LNCaP clone FGC (cell line): ENCODE results near the gene LZTR1.

Experiments
- DNase-seq: peaks from one replicate; pipeline ENCODE4 v3.0.0-alpha.2; 2011; ENCODE audit warnings: low read depth
- H3K4me3 ChIP-seq: 2 replicates; pipeline ENCODE4 v1.5.1; 2011; ENCODE audit warnings: mild to moderate bottlenecking, low read depth, low read length, control low read depth
- TF ChIP-seq, protein P1 (sequence below): IDR thresholded peaks from 2 replicates; pipeline ENCODE4 v1.5.1; 2012; ENCODE audit warnings: mild to moderate bottlenecking; ENCODE audit not compliant: control insufficient read depth, insufficient read depth; ENCODE audit errors: extremely low read depth

The LZTR1 gene

DNA sequence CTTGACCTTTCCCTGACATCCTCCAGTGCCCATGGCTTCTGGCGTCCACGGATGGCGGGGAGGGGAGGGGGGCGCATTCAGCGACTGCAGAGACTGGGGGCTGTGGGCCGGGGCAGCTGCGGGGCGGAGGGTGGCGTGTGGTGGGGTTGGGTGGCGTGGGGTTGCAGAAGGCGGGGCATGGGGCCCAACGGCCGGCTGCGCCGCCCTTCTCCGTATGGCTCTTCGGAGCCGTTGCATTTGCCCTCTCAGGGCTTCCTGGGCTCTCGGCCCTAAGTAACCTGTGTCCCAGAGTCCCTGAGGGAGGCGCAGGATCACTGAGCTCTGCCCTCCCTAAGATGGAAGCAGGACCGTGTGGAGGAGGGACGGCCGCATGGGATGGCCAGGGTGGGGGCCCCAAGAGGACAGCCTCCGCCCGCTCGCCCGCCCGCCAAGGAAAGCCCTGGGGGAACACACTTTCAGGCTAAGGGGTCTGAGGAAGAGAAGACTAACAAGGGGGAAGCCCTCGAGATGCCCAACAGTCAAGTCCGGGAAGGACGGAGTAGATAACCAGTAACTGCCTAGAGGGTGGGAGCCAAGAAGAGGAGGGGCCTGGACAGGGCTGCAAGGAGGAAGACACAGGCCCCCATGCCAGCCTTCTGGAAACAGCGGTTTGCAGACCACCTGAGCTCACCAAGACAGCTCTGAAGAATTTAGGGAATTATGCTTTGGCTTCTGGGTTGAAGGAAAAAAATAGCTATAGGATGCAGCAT lies 24.2 kb upstream of the LZTR1 start:
- no peak for DNase-seq
- TF ChIP-seq, protein P1, sequence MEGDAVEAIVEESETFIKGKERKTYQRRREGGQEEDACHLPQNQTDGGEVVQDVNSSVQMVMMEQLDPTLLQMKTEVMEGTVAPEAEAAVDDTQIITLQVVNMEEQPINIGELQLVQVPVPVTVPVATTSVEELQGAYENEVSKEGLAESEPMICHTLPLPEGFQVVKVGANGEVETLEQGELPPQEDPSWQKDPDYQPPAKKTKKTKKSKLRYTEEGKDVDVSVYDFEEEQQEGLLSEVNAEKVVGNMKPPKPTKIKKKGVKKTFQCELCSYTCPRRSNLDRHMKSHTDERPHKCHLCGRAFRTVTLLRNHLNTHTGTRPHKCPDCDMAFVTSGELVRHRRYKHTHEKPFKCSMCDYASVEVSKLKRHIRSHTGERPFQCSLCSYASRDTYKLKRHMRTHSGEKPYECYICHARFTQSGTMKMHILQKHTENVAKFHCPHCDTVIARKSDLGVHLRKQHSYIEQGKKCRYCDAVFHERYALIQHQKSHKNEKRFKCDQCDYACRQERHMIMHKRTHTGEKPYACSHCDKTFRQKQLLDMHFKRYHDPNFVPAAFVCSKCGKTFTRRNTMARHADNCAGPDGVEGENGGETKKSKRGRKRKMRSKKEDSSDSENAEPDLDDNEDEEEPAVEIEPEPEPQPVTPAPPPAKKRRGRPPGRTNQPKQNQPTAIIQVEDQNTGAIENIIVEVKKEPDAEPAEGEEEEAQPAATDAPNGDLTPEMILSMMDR, result no peak
- no peak overlapping the region for H3K4me3 ChIP-seq

DNA sequence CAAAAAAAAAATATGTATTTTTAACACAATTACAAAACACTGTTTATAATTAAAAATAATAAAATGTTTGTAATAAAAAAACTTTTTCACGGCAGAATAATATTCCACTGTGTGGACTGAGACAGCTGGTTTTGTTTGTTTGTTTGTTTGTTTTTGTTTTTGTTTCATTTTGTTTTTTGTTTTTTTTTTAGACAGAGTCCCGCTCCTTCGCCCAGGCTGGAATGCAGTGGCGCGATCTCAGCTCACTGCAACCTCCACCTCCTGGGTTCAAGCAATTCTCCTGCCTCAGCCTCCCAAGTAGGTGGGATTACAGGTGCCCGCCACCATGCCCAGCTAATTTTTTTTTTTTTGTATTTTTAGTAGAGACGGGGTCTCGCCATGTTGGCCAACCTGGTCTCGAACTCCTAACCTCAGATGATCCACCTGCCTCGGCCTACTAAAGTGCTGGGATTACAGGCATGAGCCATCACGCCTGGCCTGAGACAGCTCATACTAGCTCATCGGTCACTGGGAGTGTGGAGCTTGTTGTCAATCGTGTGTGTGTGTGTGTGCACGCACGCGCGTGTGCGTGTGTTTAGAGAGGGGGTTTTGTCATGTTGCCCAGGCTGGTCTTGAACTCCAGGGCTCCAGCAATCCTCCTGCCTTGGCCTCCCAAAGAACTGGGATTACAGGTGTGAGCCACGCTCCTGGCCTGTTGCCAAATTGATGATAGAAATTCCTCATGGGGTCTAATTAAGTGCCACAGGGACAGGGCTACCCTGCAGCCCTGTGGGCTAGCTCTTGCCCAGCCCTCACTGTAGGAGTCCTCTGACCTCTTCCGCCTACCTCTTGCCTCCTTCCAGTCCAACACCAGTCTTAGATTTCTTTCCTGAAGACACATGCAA lies 22.3 kb upstream of the LZTR1 start:
- DNase-seq, result no peak
- TF ChIP-seq, protein P1, result no peak
- H3K4me3 ChIP-seq, result no peak overlapping the region

DNA sequence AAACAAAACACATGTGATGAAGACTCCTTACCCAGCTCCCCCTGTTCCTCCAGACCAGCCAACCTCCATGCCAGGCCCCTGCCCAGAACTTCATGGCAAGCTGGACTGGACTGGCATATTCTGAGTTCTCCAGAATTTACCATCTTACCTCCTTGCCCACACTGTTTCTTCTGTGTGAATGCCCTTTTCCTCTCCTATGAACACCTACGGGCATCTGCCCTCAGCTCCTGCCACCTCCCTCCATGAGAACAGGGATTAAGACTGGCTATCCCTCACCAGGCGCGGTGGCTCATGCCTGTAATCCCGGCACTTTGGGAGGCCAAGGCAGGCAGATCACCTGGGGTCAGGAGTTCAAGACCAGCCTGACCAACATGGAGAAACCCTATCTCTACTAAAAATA lies 21.5 kb upstream of the LZTR1 start:
- DNase-seq, result no peak
- TF ChIP-seq, protein P1, result no peak
- H3K4me3 ChIP-seq, result no peak overlapping the region

DNA sequence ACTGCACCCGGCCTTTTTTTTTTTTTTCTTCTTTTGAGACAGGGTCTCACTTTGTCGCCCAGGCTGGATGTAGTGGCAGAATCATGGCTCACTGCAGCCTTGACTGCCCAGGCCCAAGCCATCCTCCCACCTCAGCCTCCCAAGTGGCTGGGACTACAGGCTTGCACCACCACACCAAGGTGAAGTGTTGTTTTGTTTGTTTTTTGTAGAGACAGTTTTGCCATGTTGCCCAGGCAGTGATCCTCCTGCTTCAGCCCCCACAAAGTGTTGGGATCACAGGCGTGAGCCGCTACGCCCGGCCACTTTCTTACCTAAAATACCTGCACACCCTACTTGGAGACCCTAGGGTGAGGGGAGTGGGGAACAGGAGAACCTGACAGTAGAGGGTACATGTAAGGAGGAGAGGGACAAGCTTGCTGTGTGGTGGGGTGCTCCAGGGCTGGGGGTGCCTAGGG lies 19.6 kb upstream of the LZTR1 start:
- no peak for DNase-seq
- TF ChIP-seq, protein P1, result no peak
- H3K4me3 ChIP-seq, result no peak overlapping the region

DNA sequence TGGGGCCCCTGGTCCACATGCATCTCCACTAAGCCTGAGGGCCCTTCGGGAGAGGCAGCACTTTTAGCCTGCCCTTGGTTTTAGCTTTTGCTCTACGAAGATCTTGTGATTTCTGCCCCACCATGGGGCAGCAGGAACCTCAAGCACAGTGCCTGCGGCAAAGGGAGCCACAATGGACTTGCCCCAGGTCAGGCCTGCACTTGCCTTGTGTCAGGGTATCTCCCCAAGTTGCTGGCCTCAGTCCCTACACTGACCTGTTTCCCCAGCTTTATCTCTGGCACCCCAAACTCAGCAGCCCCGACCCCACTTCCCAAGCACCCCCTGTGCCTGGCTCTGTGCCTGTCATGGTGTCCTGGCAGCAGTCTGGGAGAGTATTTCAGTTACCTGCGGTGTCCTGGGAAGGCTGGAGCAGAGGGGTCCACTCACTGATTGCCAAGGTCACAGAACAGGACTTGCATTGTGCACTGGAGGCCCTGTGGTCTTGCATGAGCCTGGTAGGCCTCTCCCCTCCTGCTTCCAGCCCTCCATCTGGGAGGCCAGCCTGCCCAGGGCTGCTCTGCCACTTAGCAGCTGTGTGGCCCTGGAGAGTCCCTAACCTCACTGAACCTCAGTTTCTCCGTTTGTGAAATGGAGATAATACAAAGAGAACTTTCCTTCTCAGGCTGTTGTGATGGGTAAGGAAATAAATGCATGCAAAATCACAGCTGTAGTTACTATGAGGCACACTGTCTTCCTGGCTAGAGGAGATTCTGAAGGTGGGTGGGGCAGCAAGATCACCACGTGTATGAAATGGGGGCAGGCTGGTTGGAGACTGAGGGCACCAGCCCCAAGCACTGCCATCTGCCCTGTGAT lies 18.7 kb upstream of the LZTR1 start:
- TF ChIP-seq, protein P1, result no peak
- no peak for DNase-seq

DNA sequence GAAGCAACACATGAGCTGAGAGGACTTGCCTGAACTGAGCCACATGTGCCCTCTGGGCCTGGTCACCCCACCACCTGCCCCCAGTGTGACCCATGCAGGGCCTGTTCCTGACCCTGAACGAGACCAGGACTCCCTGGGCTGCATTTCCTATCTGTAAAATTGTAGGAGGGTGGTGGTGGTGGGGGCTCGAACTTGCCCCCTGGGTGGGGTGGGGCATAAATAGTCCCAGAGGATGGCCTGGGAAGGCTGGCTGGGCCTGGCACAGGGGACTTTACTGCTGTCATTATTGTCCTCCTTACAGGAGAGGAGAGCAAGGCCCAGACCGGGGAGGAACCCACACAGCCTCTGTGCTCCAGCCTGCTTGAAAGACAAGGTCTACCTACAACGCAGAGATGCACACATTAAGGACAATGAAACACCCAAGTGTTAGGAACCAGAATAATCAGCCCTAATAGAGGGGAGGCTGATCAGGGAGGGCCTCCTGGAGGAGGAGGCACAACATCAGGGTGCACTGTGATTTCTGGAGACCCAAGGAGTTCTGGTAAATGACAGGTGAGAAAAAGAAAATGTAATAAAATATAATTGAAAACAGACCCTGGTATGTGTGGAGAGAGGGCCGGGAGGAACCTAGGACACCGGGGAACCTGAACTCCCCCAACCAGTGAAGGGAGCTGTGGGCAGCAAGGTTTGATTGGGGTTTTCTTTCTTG lies 17.9 kb upstream of the LZTR1 start:
- TF ChIP-seq, protein P1, result no peak
- no peak for DNase-seq
- no peak overlapping the region for H3K4me3 ChIP-seq

More for the DNA sequence above, 18.7 kb upstream of the LZTR1 start:
- H3K4me3 ChIP-seq, result no peak overlapping the region
